Tibial nerve (tissue), 4 donors: ENCODE data around the gene SDK1.

Experiments
- CTCF ChIP-seq, 5 experiments: fragments of 200-600 bp in 3 of 5; fragments of 450-650 bp in 2 of 5; sonication (generic) in 3 of 5; IDR thresholded peaks; one replicate each; pipeline ENCODE4 v1.5.1; 2016 to 2019; ENCODE audit warnings: antibody characterized with exemption in 5 of 5, mild to moderate bottlenecking in 3 of 5, moderate library complexity in 2 of 5
- EP300 ChIP-seq, 2 donors: sonication (generic); formaldehyde crosslinking; IDR thresholded peaks; one replicate each; pipeline ENCODE4 v1.6.1; 2017; ENCODE audit warnings: antibody characterized with exemption in 2 of 2, mild to moderate bottlenecking in 1 of 2
- POLR2A ChIP-seq, 2 donors: fragments of 450-650 bp; IDR thresholded peaks; one replicate each; pipeline ENCODE4 v1.6.1; 2017; ENCODE audit warnings: antibody characterized with exemption in 2 of 2, mild to moderate bottlenecking in 2 of 2, moderate library complexity in 2 of 2

- TF ChIP-seq CTCF (IDR thresholded peaks at IDR 0.05) (no peak), POLR2A (IDR thresholded peaks at IDR 0.05) (no peak), EP300 (IDR thresholded peaks at IDR 0.05) (no peak)
Observed at GRCh38 chr7:4025210-4025609, 724.2 kb downstream of the SDK1 start.
